Progenitor cell of endocrine pancreas (in vitro differentiated cells): ENCODE measurements around the gene CGNL1. TPM values are rescaled to one million over a fixed set of nuclear protein-coding genes. Genes with fewer than 3 reads are reported as not detected.

Experiments
- DNase-seq: peaks from one replicate; pipeline ENCODE4 v3.0.0; 2021; ENCODE audit warnings: low spot score; ENCODE audit not compliant: unreplicated experiment
- H3K27ac Mint-ChIP-seq: 2 replicates; pipeline ENCODE4 v1.8.0; 2021; ENCODE audit warnings: mild to moderate bottlenecking, moderate library complexity, mixed read lengths
- H3K27me3 Mint-ChIP-seq: 2 replicates; pipeline ENCODE4 v1.8.0; 2021; ENCODE audit warnings: mixed read lengths
- H3K36me3 Mint-ChIP-seq: 2 replicates; pipeline ENCODE4 v1.8.0; 2022; ENCODE audit warnings: mixed read lengths; ENCODE audit not compliant: insufficient read depth
- H3K4me1 Mint-ChIP-seq: 2 replicates; pipeline ENCODE4 v1.8.0; 2021; ENCODE audit warnings: low read depth, mixed read lengths
- H3K4me3 Mint-ChIP-seq: 2 replicates; pipeline ENCODE4 v1.8.0; 2021; ENCODE audit warnings: low read depth, mild to moderate bottlenecking, moderate library complexity, mixed read lengths
- H3K9me3 Mint-ChIP-seq: 2 replicates; pipeline ENCODE4 v1.8.0; 2021; ENCODE audit warnings: low read depth, mixed read lengths
- total RNA-seq: library from RNA; stranded (reverse); gene quantifications from 2 replicates; pipeline ENCODE4 v1.2.1, GENCODE V29; 2021
- TF ChIP-seq, protein P1 (sequence below): fragments of 200-600 bp; sonication (generic); IDR thresholded peaks from one replicate; pipeline ENCODE4 v1.5.0; 2021; ENCODE audit warnings: antibody characterized with exemption, mild to moderate bottlenecking; ENCODE audit not compliant: unreplicated experiment

Gene CGNL1
- total RNA-seq, 1 donor from 2014 or later: 41.9 TPM

DNA sequence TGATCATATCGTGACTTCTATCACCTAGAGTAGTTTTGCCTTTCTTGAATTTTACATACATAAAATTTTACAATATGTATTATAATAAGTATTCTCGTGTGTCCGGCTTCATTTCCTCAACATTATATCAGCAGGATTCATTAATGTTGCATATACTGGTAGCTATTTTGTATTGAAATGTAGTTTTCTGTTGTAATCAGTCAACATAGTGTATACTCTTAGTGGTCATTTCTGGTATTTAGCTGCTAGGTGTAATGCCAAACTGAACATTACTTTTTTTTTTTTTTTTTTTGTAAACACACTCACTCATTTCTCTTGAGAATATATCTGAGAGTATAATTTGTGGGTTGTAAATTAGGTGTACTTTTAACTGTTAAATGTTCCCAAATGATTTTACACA, 70.1 kb downstream of the CGNL1 start:
- no peaks in the 10 kb centered on the region for H3K9me3 Mint-ChIP-seq
- DNase-seq: no peak
- H3K4me3 Mint-ChIP-seq: no peak overlapping the region
- H3K27me3 Mint-ChIP-seq: no peaks in the 10 kb centered on the region
- no peak overlapping the region for H3K27ac Mint-ChIP-seq
- peaks cover 12% of the 10 kb centered on the region for H3K4me1 Mint-ChIP-seq
- H3K36me3 Mint-ChIP-seq: peaks cover 36% of the 10 kb centered on the region
- TF ChIP-seq, protein P1, sequence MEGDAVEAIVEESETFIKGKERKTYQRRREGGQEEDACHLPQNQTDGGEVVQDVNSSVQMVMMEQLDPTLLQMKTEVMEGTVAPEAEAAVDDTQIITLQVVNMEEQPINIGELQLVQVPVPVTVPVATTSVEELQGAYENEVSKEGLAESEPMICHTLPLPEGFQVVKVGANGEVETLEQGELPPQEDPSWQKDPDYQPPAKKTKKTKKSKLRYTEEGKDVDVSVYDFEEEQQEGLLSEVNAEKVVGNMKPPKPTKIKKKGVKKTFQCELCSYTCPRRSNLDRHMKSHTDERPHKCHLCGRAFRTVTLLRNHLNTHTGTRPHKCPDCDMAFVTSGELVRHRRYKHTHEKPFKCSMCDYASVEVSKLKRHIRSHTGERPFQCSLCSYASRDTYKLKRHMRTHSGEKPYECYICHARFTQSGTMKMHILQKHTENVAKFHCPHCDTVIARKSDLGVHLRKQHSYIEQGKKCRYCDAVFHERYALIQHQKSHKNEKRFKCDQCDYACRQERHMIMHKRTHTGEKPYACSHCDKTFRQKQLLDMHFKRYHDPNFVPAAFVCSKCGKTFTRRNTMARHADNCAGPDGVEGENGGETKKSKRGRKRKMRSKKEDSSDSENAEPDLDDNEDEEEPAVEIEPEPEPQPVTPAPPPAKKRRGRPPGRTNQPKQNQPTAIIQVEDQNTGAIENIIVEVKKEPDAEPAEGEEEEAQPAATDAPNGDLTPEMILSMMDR: no peak

DNA sequence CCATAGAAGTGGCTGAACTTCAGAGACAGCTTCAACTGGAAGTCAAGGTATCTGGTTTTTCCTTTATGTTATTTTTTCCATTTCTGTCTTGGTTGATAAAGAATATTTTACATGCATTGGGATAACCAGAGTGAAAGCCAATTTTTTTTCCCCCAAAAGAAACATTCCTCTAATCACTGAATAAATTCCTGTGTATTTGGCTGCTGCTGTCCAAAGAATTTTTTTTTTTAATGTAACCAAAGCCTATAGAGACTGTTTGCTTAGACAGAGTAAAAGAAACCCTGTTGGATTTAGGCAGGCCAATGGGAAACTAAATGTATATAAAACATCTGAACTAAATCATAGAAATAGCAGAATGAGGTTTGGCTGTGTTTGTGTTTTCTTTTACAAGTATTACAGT, 75.2 kb downstream of the CGNL1 start:
- TF ChIP-seq, protein P1: no peak
- no peak for DNase-seq
- Mint-ChIP-seq H3K27me3 (no peaks in the 10 kb centered on the region), H3K4me1 (no peaks in the 10 kb centered on the region), H3K4me3 (no peak overlapping the region), H3K9me3 (no peaks in the 10 kb centered on the region), H3K36me3 (peaks cover 31% of the 10 kb centered on the region), H3K27ac (no peak overlapping the region)

DNA sequence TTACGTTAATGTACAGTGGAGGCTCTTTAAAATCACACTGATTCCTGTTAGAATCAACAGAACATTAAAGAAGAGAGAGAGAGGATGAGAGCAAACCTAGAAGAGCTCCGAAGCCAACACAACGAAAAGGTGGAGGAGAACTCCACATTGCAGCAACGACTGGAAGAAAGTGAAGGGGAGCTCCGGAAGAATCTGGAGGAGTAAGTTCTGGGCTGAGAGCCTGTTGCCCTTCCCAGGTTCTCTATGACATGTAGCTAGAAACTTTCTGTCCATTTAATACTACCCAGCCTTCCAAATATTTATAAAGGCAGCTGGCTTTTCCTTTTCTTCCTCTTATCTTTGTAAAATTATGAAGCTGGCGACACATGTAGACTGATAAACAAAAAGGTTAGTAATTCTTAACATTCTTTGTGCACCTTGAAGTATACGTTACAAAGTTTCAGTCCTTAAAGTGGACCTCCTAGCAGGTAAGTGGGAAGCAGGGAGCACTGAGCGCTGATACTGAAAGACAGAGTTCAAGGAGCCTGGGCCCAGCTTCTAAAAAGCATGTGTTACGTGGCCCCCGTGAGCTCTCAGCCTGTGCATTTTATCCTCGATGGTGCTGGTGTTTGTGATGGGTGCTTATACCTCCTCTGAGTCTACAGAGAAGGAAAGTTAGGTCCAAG, 75.9 kb downstream of the CGNL1 start:
- Mint-ChIP-seq H3K27me3 (no peaks in the 10 kb centered on the region), H3K4me3 (no peak overlapping the region), H3K36me3 (peaks cover 30% of the 10 kb centered on the region), H3K4me1 (no peaks in the 10 kb centered on the region), H3K9me3 (no peaks in the 10 kb centered on the region), H3K27ac (no peak overlapping the region)
- no peak for DNase-seq
- TF ChIP-seq, protein P1: no peak

DNA sequence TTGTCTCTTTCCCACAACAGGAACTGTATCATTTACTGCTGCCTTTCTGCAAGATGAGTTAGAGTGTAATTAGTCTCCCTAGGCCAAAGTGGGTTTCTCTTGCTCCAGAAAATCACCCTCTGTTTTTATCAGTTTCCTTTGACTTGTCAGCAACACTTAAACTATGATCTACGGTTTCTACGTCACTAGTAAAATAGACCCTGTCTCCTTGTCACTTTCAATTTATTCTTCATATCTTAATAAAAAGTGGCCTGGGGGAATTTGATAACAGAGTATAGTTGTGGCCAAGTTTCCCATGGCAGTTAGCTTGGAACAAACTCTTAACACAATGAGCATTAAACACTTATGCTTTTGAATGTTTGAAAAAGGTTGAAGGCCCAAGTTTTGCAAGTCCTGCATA, 79.6 kb downstream of the CGNL1 start:
- Mint-ChIP-seq H3K27me3 (no peaks in the 10 kb centered on the region), H3K9me3 (no peaks in the 10 kb centered on the region), H3K36me3 (peaks cover 20% of the 10 kb centered on the region), H3K4me3 (no peak overlapping the region), H3K4me1 (no peaks in the 10 kb centered on the region), H3K27ac (no peak overlapping the region)
- DNase-seq: no peak
- TF ChIP-seq, protein P1: no peak

DNA sequence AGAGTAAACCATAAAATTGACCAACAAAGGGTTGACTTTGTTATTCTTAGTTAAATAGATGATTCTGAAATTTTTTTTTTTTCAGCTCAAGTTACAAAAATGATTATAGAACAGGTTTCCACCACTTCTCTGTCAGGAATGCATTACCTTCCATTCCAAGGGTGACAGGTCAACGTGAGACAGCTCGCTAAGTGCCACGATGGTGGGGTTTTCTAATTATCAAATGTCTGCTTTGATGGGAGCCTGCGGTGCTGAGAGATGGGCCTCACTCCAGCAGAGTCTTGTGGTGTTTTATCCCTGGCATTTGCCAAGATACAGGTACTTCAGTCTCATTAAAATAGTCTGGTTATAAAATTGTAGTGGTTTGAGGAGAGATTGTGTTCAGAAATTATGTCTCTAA, 80.3 kb downstream of the CGNL1 start:
- no peak for DNase-seq
- H3K4me1 Mint-ChIP-seq: no peaks in the 10 kb centered on the region
- peaks cover 19% of the 10 kb centered on the region for H3K36me3 Mint-ChIP-seq
- H3K9me3 Mint-ChIP-seq: no peaks in the 10 kb centered on the region
- H3K27me3 Mint-ChIP-seq: no peaks in the 10 kb centered on the region
- TF ChIP-seq, protein P1: no peak
- peak overlapping the region; percentile 46 for H3K27ac Mint-ChIP-seq
- H3K4me3 Mint-ChIP-seq: no peak overlapping the region
